HepG2 (cell line): Measurements from ENCODE around the gene ALB. TPM values are rescaled to one million over a fixed set of nuclear protein-coding genes. Genes with fewer than 3 reads are reported as not detected.

Source experiments
- AHDC1 ChIP-seq: sonication (generic); formaldehyde crosslinking; IDR thresholded peaks from 2 replicates; pipeline ENCODE4 v1.5.1; 2020; ENCODE audit warnings: mild to moderate bottlenecking, missing genetic modification reagents, borderline replicate concordance
- ARID5B ChIP-seq: IDR thresholded peaks from 2 replicates; pipeline ENCODE4 v1.4.0; 2020; ENCODE audit warnings: mild to moderate bottlenecking, missing genetic modification reagents
- E2F5 ChIP-seq: sonication (generic); formaldehyde crosslinking; conservative IDR thresholded peaks from 2 replicates; pipeline ENCODE4 v1.4.0; 2020; ENCODE audit warnings: missing genetic modification reagents
- KMT2A ChIP-seq: sonication (generic); formaldehyde crosslinking; IDR thresholded peaks from 2 replicates; pipeline ENCODE4 v1.4.0; 2020; ENCODE audit warnings: missing genetic modification reagents
- RFX1 ChIP-seq: fragments of 450-650 bp; IDR thresholded peaks from 2 replicates; pipeline ENCODE4 v1.6.1; 2017
- SAP130 ChIP-seq: IDR thresholded peaks from 2 replicates; pipeline ENCODE4 v1.6.1; 2016; ENCODE audit warnings: low read depth
- SP5 ChIP-seq: IDR thresholded peaks from 2 replicates; pipeline ENCODE4 v1.6.1; 2016; ENCODE audit warnings: low read depth, borderline replicate concordance
- TAF15 ChIP-seq: fragments of 200-400 bp; formaldehyde crosslinking; IDR thresholded peaks from one replicate; pipeline ENCODE4 v1.6.1; 2018; ENCODE audit warnings: mild to moderate bottlenecking, low read depth, low read length; ENCODE audit not compliant: poor library complexity, severe bottlenecking
- ZBTB2 ChIP-seq: sonication (generic); formaldehyde crosslinking; IDR thresholded peaks from 2 replicates; pipeline ENCODE4 v1.8.0; 2022; ENCODE audit warnings: low read depth, missing genetic modification reagents
- ZFP1 ChIP-seq: IDR thresholded peaks from 2 replicates; pipeline ENCODE4 v1.6.1; 2016
- ZNF280D ChIP-seq: sonication (generic); formaldehyde crosslinking; IDR thresholded peaks from 2 replicates; pipeline ENCODE4 v1.5.1; 2020; ENCODE audit warnings: mild to moderate bottlenecking, missing genetic modification reagents
- ZNF331 ChIP-seq: sonication (generic); formaldehyde crosslinking; IDR thresholded peaks from 2 replicates; pipeline ENCODE4 v1.4.0; 2020; ENCODE audit warnings: missing genetic modification reagents
- ZNF367 ChIP-seq: sonication (generic); formaldehyde crosslinking; IDR thresholded peaks from 2 replicates; pipeline ENCODE4 v1.4.0; 2020; ENCODE audit warnings: missing genetic modification reagents, borderline replicate concordance
- ZSCAN21 ChIP-seq: sonication (generic); formaldehyde crosslinking; IDR thresholded peaks from 2 replicates; pipeline ENCODE4 v1.8.0; 2022; ENCODE audit warnings: mild to moderate bottlenecking, missing genetic modification reagents, moderate library complexity, borderline replicate concordance
- polyA plus RNA-seq, 8 experiments: library from polyadenylated mRNA; depleted of rRNA in 3 of 8; stranded (reverse) in 7 of 8; unstranded in 1 of 8; fragments of >200 nt; fragmentation: Illumina TruSeq in 4 of 8; extraction: Trizol in 4 of 8; gene quantifications; 2 replicates each; pipeline versions ENCODE4 v1.2.1 to v1.2.3, GENCODE V29; 2011 to 2016; ENCODE audit warnings: low read depth in 4 of 8, missing spikeins in 1 of 8, mixed read lengths in 1 of 8; ENCODE audit not compliant: insufficient read depth in 1 of 8
- total RNA-seq, 5 experiments: library from RNA; depleted of rRNA; stranded (reverse); fragments of >200 nt; fragmentation: Illumina TruSeq; extraction: Trizol; gene quantifications; 2 replicates each; pipeline ENCODE4 v1.2.3, GENCODE V29; 2016; ENCODE audit warnings: low read depth in 1 of 5

The ALB gene
- total and polyA plus RNA-seq, 2 of the 13 experiments (the other 11 are each of a cell fraction or from before 2014, with no cell fraction given) = 22,259 to 22,625 TPM

GRCh38 chr4:73415807-73416238, 11.7 kb downstream of the ALB start (continued):
- peak; percentile 66 for TF ChIP-seq ARID5B (CRISPR knock-in tag)
- no peak for TF ChIP-seq RFX1
- TF ChIP-seq SP5 (CRISPR knock-in tag) = no peak
- peak; percentile 45; the same call in 1 of the 2 replicates for TF ChIP-seq SAP130 (CRISPR knock-in tag)
- TF ChIP-seq ZSCAN21 = 0 out of 2 replicates have a peak, but pooled peaks have one; percentile 16
- no peak for TF ChIP-seq ZNF367 (CRISPR knock-in tag)
- no peak for TF ChIP-seq KMT2A
- TF ChIP-seq ZNF280D (CRISPR knock-in tag) = no peak
- TF ChIP-seq ZNF331 (CRISPR knock-in tag) = 0 out of 2 replicates have a peak, but pooled peaks have one; percentile 15
- TF ChIP-seq ZBTB2 (CRISPR knock-in tag) = no peak
- TF ChIP-seq E2F5 (CRISPR knock-in tag) = no peak
- no peak for TF ChIP-seq AHDC1 (CRISPR knock-in tag)
- no peak for TF ChIP-seq TAF15
- TF ChIP-seq ZFP1 = no peak
